Kidney epithelial cell (primary cell): ENCODE data around the gene RET. TPM values are rescaled to one million over a fixed set of nuclear protein-coding genes. Genes with fewer than 3 reads are reported as not detected.

ENCODE experiments used
- DNase-seq: peaks from one replicate; pipeline ENCODE4 v3.0.0-alpha.2; 2010; ENCODE audit warnings: low read depth
- H3K27me3 ChIP-seq: 2 replicates; pipeline ENCODE4 v1.6.0; 2011; ENCODE audit warnings: low read length; ENCODE audit not compliant: control insufficient read depth, insufficient read depth
- H3K36me3 ChIP-seq: 2 replicates; pipeline ENCODE4 v1.5.1; 2011; ENCODE audit warnings: low read length; ENCODE audit not compliant: control insufficient read depth, insufficient read depth
- H3K4me3 ChIP-seq: 2 replicates; pipeline ENCODE4 v1.5.1; 2011; ENCODE audit warnings: low read depth, mild to moderate bottlenecking, control low read depth, low read length
- CTCF ChIP-seq: IDR thresholded peaks from 2 replicates; pipeline ENCODE4 v1.5.1; 2011; ENCODE audit warnings: mild to moderate bottlenecking, moderate library complexity, low read length, control low read depth, inconsistent platforms; ENCODE audit not compliant: insufficient read depth, poor library complexity, severe bottlenecking
- total RNA-seq: library from RNA; depleted of rRNA; stranded (reverse); fragments of >200 nt; gene quantifications from 2 replicates; pipeline ENCODE4 v1.2.3, GENCODE V29; 2015

RET gene
- total RNA-seq, 1 donor from 2014 or later = 3.7 TPM

- Histone ChIP-seq H3K4me3 (no peak overlapping the region), H3K36me3 (no peaks in the 10 kb centered on the region), H3K27me3 (no peaks in the 10 kb centered on the region)
- DNase-seq = no peak
- no peak for TF ChIP-seq CTCF
These were observed 58.8 kb downstream of the RET start for GRCh38 chr10:43135656-43136055.

- no peak for DNase-seq
- TF ChIP-seq CTCF = no peak
- Histone ChIP-seq H3K36me3 (no peaks in the 10 kb centered on the region), H3K4me3 (no peak overlapping the region), H3K27me3 (no peaks in the 10 kb centered on the region)
These were observed 59.6 kb downstream of the RET start for GRCh38 chr10:43136432-43136831.

- no peak for DNase-seq
- H3K4me3 ChIP-seq = peak overlapping the region; percentile 63
- H3K36me3 ChIP-seq = no peaks in the 10 kb centered on the region
- no peak for TF ChIP-seq CTCF
- H3K27me3 ChIP-seq = no peaks in the 10 kb centered on the region
These were observed 60.3 kb downstream of the RET start for GRCh38 chr10:43136995-43137716.

GRCh38 chr10:43137717-43138020, 60.8 kb downstream of the RET start:
- no peak for TF ChIP-seq CTCF
- H3K27me3 ChIP-seq = no peaks in the 10 kb centered on the region
- H3K4me3 ChIP-seq = peak overlapping the region; percentile 63
- no peak for DNase-seq
- H3K36me3 ChIP-seq = no peaks in the 10 kb centered on the region

- peak within 1 kb of the TSS; percentile 63 for H3K4me3 ChIP-seq
- DNase-seq = peak; percentile 50
- H3K27me3 ChIP-seq = no peaks in the 10 kb centered on the region
- no peak for TF ChIP-seq CTCF
- H3K36me3 ChIP-seq = no peaks in the 10 kb centered on the region
These were observed 61.3 kb downstream of the RET start, which contains the start of gene CSGALNACT2 for GRCh38 chr10:43138021-43138756. Gene CSGALNACT2, plus strand, starts transcription at chr10:43138445. Its CDS starts 16,705 bp downstream, at chr10:43155150.
